K562 (cell line): ENCODE results near the gene MAML3. TPM values are rescaled to one million over a fixed set of nuclear protein-coding genes. Genes with fewer than 3 reads are reported as not detected.

Experiments
- AFF1 ChIP-seq, 2 experiments: fragments of 450-650 bp; IDR thresholded peaks; 2 replicates each; pipeline ENCODE4 v1.6.1; 2018; ENCODE audit warnings: mild to moderate bottlenecking in 2 of 2, low read depth in 1 of 2; ENCODE audit not compliant: partially characterized antibody in 2 of 2
- BCOR ChIP-seq: fragments of 450-650 bp; IDR thresholded peaks from 2 replicates; pipeline ENCODE4 v1.6.1; 2016
- CBFB ChIP-seq: sonication (generic); formaldehyde crosslinking; IDR thresholded peaks from 2 replicates; pipeline ENCODE4 v1.4.0; 2020; ENCODE audit warnings: mild to moderate bottlenecking, missing genetic modification reagents
- HCFC1 ChIP-seq: IDR thresholded peaks from 2 replicates; pipeline ENCODE4 v1.6.1; 2012; ENCODE audit warnings: low read depth, low read length, improper control_type of control experiment
- HDAC6 ChIP-seq: IDR thresholded peaks from 2 replicates; pipeline ENCODE4 v1.6.1; 2012; ENCODE audit warnings: low read depth, mild to moderate bottlenecking, control low read depth, inconsistent platforms, low read length, moderate library complexity
- IRF9 ChIP-seq: fragments of 450-650 bp; IDR thresholded peaks from 2 replicates; pipeline ENCODE4 v1.6.1; 2016; ENCODE audit warnings: missing biosample characterization, missing genetic modification characterization
- KDM1A ChIP-seq, 2 experiments: fragments of 450-650 bp; IDR thresholded peaks; 2 replicates each; pipeline ENCODE4 v1.6.1; 2016; ENCODE audit warnings: mild to moderate bottlenecking in 2 of 2
- KLF13 ChIP-seq: fragments of 450-650 bp; IDR thresholded peaks from 2 replicates; pipeline ENCODE4 v1.6.1; 2016; ENCODE audit warnings: missing genetic modification characterization, low read depth, mild to moderate bottlenecking, missing compliant biosample characterization, moderate library complexity, borderline replicate concordance
- MECOM ChIP-seq: fragments of 250-450 bp; sonication (Bioruptor Pico); IDR thresholded peaks from 2 replicates; pipeline ENCODE4 v1.8.0; 2022; ENCODE audit warnings: inconsistent platforms
- NONO ChIP-seq, 2 experiments: fragments of 200-400 bp in 1 of 2; fragments of 450-650 bp in 1 of 2; formaldehyde crosslinking in 1 of 2; IDR thresholded peaks; 2 replicates each; pipeline ENCODE4 v1.6.1; 2017; ENCODE audit warnings: low read depth in 2 of 2, mild to moderate bottlenecking in 2 of 2, moderate library complexity in 2 of 2, low read length in 1 of 2
- RBM25 ChIP-seq: fragments of 200-400 bp; formaldehyde crosslinking; IDR thresholded peaks from 2 replicates; pipeline ENCODE4 v1.6.1; 2018; ENCODE audit warnings: low read length, low read depth, moderate library complexity; ENCODE audit not compliant: severe bottlenecking
- SOX6 ChIP-seq: fragments of 450-650 bp; IDR thresholded peaks from 2 replicates; pipeline ENCODE4 v1.6.1; 2014; ENCODE audit warnings: mild to moderate bottlenecking
- SRSF3 ChIP-seq: fragments of 200-400 bp; formaldehyde crosslinking; IDR thresholded peaks from 2 replicates; pipeline ENCODE4 v1.6.1; 2016; ENCODE audit warnings: mild to moderate bottlenecking, low read length, moderate library complexity; ENCODE audit not compliant: insufficient read depth
- ZBTB9 ChIP-seq: fragments of 450-650 bp; formaldehyde crosslinking; IDR thresholded peaks from 2 replicates; pipeline ENCODE4 v1.4.0; 2020; ENCODE audit warnings: mild to moderate bottlenecking, moderate library complexity
- ZNF174 ChIP-seq: fragments of 250-450 bp; sonication (Bioruptor Pico); IDR thresholded peaks from 2 replicates; pipeline ENCODE4 v1.4.0; 2020; ENCODE audit warnings: mild to moderate bottlenecking
- ZNF197 ChIP-seq: fragments of 200-800 bp; sonication (Bioruptor generic); IDR thresholded peaks from 2 replicates; pipeline ENCODE4 v1.6.1; 2016; ENCODE audit warnings: low read depth, missing genetic modification characterization, missing compliant biosample characterization
- ZNF217 ChIP-seq: sonication (generic); formaldehyde crosslinking; IDR thresholded peaks from 2 replicates; pipeline ENCODE4 v1.8.0; 2022; ENCODE audit warnings: mild to moderate bottlenecking, missing genetic modification reagents
- ZNF224 ChIP-seq: sonication (generic); formaldehyde crosslinking; IDR thresholded peaks from 2 replicates; pipeline ENCODE4 v1.8.0; 2022; ENCODE audit warnings: mild to moderate bottlenecking, missing genetic modification reagents
- polyA plus RNA-seq, 8 experiments: library from polyadenylated mRNA; depleted of rRNA in 4 of 8; stranded (reverse) in 5 of 8; unstranded in 3 of 8; fragments of >200 nt; fragmentation: Nextera tagmentation in 2 of 8; fragmentation: Illumina TruSeq in 1 of 8; extraction: Ambion mirVana in 2 of 8; extraction: Trizol in 1 of 8; gene quantifications; 2 replicates each; pipeline versions ENCODE4 v1.2.1 to v1.2.3, GENCODE V29; 2011 to 2014; ENCODE audit warnings: inconsistent platforms in 1 of 8, missing spikeins in 1 of 8
- total RNA-seq, 7 experiments: library from RNA; depleted of rRNA in 6 of 7; stranded (reverse); fragments of >200 nt in 6 of 7; fragmentation: Illumina TruSeq in 2 of 7; extraction: Trizol in 2 of 7; gene quantifications; 2 replicates each; pipeline versions ENCODE4 v1.2.1 to v1.2.3, GENCODE V29; 2011 to 2021; ENCODE audit warnings: low replicate concordance in 1 of 7

The MAML3 gene
- total and polyA plus RNA-seq, 9 of the 15 experiments (the other 6 are each of a cell fraction or from before 2014, with no cell fraction given), result 0.01 to 0.55 (median 0.25) TPM

GRCh38 chr4:139857977-139858376 lies 296.0 kb downstream of the MAML3 start (continued):
- TF ChIP-seq BCOR (peak; percentile 60), KLF13 (tag) (no peak), SOX6 (no peak), AFF1 (IDR thresholded peaks at IDR 0.05; ENCODE audit: low read depth in 1 of 2, partially characterized antibody in 2 of 2) (no peak), KDM1A (IDR thresholded peaks at IDR 0.05) (peak in 1 of 2 experiments; percentile 31; a peak in 1 of 4 replicates), ZNF217 (no peak), HCFC1 (no peak), MECOM (CRISPR knock-in tag) (no peak), RBM25 (peak; percentile 93), ZBTB9 (CRISPR knock-in tag) (no peak), CBFB (no peak), NONO (IDR thresholded peaks at IDR 0.05; ENCODE audit: low read depth in 2 of 2, low read length in 1 of 2) (no peak), ZNF224 (CRISPR knock-in tag) (no peak), IRF9 (no peak), SRSF3 (no peak), ZNF197 (CRISPR knock-in tag) (no peak), ZNF174 (CRISPR knock-in tag) (no peak), HDAC6 (no peak)
